Amniotic stem cell (primary cell): ENCODE data around the gene QRSL1.
"Not testable (repeated sequence)": the region's sequence is repeated elsewhere in the genome, so short reads cannot be mapped to it uniquely, and the experiment has no call there.

Experiments used
- DNase-seq: peaks from one replicate; lab custom pipeline; 2025; lab: John Stamatoyannopoulos, UW

QRSL1 gene

GRCh38 chr6:106677282-106677681 lies 47.9 kb downstream of the QRSL1 start:
- no peak for DNase-seq

DNA sequence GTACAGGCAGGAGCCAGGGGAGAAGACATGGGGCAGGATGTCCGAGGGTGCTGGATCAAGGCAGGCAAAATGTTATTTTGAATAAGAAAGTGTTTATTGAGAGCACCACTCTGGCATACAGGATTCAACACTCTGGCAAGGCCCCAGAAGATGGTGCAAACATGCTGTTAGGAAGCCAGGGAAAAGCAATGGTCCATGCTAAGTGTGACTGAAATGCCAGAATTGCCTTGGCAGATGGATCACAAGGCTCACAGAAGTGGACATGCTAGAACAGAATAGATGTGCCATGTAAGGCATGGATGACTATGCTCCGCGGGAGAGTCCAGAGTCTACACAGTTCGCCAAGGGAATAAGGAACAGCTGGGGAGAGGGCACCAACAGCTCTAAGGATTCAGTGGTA lies 54.6 kb downstream of the QRSL1 start:
- no peak for DNase-seq

DNA sequence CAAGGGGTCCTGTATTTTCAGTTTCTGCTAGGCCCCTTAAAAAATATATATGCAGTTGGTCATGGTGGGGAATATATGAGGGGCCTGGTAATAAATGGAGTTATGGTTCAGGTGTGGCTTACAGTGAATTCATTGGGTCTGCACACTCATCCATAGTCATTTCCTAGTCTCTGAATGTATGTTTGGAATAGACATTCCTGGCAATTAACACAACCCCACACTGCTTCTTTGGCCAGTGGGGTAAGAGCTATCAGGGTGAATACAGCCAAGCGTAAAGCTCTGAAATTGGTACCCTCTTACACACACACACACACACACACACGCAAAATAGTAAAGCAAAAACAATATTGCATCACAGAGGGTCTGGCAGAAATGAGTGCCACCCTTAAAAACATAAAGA lies 56.5 kb downstream of the QRSL1 start:
- no peak for DNase-seq

DNA sequence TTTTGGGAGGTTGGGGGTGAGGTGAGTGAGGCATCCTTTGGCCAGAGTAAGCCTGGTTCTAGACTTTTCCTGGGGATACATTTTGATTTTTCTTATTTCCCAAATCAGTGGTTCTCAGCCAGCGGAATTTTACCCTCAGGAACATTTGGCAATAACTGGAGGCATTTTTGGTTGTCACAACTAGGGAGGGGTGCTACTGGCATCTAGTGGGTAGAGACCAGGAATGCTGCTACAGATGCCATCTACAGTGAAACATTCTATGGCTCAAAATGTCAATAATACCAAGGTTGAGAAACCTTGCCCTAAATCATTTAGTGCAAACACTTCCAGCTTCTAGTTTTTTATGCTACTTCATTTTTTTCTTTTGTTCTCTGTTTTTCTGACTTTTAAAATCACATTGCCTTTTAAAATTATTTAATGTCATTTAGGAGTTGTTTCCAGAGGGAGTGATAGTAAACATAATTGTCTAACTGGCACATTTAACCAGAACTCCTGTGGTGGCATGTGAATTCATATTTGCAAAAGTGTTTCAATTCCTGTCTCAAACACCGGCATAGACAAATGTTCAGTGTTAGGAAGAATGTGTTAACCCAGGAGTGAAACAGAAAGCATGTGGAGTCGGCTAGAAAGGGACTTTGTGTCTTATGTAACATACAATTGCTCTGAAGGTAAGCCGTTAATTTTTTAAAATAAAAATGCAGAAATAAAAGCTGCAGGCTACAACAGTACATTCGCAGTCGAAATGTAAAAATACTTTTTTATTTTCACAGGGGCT lies 59.0 kb downstream of the QRSL1 start:
- DNase-seq: no peak

GRCh38 chr6:106692112-106692818 lies 62.9 kb downstream of the QRSL1 start:
- no peak for DNase-seq

DNA sequence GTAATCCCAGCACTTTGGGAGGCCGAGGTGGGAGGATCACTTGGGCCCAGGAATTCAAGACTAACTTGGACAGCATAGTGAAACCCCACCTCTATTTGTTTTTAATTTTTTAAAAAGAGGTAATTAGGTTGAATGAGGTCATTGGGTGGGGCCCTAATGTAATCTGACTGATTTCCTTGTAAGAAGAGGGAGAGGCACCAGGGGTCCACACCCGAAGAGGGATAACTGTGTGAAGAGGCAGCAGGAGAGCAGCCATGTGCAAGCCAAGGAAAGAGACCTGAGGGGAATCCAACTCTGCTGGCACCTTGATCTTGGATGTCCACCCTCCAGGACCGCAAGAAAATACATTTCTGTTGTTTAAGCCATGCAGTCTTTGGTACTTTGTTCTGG lies 63.4 kb downstream of the QRSL1 start:
- DNase-seq: no peak

DNA sequence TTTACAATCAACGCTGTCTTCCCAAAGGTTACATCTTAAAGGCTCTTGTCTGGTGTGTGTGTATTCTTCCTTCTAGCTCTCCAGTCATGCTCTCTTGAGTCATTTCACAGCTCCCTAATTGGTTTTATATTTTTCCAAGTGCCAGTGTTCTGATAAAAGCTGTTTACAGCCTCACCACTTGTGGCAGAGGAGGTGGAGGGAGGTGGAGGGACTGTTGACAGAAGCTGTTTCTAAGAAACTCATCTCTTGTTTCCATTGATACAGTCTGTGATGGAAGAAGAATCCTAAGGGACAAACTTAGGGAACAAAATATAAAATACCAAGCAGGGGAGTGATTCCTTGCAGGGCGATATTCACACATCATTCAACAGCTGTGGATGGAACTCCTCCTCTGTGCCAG lies 64.0 kb downstream of the QRSL1 start:
- no peak for DNase-seq

GRCh38 chr6:106694343-106694742 lies 65.0 kb downstream of the QRSL1 start:
- no peak for DNase-seq

- no peak for DNase-seq
These were observed 71.2 kb downstream of the QRSL1 start for GRCh38 chr6:106700581-106700980.

DNA sequence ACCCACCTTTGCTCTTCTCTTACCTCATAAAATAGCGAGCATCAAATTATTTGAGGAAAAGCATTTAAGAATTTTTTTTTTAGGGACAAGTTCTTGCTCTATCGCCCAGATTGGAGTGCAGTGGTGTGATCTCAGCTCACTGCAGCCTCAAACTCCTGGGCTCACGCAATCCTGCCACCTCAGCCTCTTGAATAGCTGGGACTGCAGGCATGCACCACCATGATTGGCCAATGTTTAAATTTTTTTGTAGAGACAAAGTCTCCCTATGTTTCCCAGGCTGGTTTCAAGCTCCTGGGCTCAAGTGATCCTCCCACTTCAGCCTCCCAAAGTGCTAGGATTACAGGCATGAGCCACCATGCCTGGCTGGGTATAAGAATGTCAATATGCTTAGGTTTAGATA lies 71.8 kb downstream of the QRSL1 start:
- DNase-seq: not testable (repeated sequence)

- no peak for DNase-seq
These were observed 72.7 kb downstream of the QRSL1 start for GRCh38 chr6:106702046-106702445.

- no peak for DNase-seq
These were observed 73.2 kb downstream of the QRSL1 start for GRCh38 chr6:106702451-106703110.

DNA sequence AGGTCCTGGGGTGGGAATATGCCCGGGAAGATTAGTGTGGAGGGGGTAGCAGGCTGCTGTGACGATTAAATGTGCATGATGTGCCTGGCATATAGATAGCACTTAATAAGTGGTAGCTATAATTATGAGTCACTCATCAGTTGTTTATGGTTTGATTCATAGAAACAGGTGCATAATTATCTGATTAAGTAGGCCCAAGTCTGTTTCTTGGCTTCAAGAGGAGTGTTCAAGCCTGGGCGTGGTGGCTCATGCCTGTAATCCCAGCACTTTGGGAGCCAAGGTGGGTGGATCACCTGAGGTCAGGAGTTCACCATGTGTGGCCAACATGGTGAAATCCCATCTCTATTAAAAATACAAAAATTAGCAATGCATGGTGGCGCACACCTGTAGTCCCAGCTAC lies 74.9 kb downstream of the QRSL1 start:
- no peak for DNase-seq

- DNase-seq: no peak
These were observed 75.8 kb downstream of the QRSL1 start for GRCh38 chr6:106705156-106705555.

DNA sequence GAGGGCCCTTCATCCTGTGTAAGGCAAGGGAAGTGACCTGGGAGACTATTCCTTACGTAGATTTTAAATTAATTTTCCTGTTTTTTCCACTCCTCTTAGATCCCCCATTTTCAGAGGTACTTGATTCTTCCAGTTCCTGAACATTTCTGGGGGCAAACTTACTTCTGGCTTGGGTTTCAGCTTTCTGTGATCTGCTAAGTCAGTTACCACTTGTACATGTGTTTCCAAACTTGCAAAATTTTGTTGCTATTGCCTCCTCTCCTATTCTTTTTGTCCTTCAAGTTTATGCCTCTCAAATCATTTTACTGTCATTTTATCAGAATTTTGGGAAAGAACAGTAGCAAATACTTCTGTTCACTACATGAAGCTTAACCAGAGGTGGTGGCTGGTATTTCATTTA lies 81.2 kb downstream of the QRSL1 start:
- DNase-seq: no peak

DNA sequence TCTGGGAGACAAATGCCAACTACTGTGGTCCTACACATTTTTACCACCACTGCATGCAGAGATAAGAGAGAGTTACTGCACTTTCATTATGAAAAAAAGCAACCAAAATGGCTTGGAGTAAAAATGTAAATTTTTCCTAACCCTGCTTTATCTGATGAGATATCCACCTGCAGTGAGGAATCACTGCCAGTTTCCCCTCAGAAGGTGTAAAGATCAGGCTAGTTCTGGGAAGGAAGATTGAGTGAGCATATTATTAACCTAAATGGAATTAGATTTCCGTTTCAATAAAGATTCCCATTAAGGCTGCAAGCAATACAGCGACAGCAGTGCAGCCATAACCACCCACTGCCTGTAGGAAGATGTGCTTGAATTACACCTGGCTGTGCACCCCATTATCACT lies 84.9 kb downstream of the QRSL1 start:
- no peak for DNase-seq

GRCh38 chr6:106715922-106716321 lies 86.5 kb downstream of the QRSL1 start:
- DNase-seq: no peak

- no peak for DNase-seq
These were observed 87.6 kb downstream of the QRSL1 start for GRCh38 chr6:106716966-106717365.
